HG02610 (cell line): ENCODE measurements around the gene NDRG3.

Experiments
- ATAC-seq: cut with Tn5 transposase; IDR thresholded peaks from one replicate; pipeline ENCODE4 v1.9.1; 2021; ENCODE audit warnings: mild to moderate bottlenecking, moderate library complexity; ENCODE audit not compliant: unreplicated experiment

The NDRG3 gene

DNA sequence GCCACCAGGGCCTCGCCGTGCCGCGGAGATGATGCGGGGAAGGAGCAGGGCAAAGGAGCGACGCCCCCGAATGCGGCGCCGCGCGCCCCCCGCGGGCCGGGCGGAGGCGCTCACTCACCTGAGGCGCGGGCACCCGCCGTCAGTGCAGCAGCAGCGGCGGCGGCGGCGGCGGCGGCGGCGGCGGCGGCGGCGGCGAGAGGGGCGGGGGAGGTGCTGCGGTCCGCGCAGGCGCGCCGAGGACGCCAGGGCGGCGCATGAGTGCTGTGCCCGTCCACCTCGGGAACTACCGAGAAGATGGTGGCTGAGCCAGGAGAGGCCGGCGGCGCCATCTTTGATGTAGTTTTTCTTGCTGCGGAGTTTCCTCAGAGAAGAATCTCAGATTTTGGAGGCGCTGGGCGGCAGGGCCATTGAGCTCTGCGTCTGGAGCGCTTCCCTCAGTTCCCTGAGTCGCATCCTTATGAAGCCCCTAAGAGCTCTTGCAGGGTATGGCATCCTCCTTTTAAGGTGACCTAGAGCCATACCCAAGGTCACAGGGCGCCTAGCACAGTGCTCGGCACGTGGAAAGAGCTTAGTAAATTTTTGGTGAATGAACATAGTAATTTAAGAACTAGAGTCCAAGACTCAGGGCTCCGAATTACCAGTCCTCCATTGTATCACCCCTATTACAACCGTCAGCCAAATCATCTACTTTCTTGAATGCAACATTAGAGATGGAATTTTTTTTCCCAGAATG, at the start of gene NDRG3:
Gene NDRG3 (minus strand): TSS at position 164 of the 733 bp plus-strand sequence. CDS start 24,355 bp downstream, outside the sequence.
- peak; percentile 88 for ATAC-seq

DNA sequence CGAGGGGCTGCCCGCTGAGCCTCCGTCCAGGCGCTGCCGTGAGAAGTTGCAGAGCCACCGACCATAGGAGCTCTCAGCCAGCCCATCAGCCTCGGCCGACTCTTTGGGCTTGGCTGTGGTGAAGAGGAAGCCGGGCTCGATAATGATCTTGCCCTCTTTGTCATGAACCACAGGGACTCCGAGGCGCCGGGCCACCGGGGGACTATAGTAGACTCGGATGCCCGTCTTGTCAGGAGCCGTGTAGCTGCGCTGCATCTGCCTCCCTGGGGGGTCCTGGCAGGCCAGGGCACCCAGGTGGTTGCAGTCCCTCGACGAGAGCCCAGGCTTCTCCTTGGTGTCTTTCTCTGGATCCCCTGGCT, 48.2 kb upstream of the NDRG3 start:
- ATAC-seq, result no peak

DNA sequence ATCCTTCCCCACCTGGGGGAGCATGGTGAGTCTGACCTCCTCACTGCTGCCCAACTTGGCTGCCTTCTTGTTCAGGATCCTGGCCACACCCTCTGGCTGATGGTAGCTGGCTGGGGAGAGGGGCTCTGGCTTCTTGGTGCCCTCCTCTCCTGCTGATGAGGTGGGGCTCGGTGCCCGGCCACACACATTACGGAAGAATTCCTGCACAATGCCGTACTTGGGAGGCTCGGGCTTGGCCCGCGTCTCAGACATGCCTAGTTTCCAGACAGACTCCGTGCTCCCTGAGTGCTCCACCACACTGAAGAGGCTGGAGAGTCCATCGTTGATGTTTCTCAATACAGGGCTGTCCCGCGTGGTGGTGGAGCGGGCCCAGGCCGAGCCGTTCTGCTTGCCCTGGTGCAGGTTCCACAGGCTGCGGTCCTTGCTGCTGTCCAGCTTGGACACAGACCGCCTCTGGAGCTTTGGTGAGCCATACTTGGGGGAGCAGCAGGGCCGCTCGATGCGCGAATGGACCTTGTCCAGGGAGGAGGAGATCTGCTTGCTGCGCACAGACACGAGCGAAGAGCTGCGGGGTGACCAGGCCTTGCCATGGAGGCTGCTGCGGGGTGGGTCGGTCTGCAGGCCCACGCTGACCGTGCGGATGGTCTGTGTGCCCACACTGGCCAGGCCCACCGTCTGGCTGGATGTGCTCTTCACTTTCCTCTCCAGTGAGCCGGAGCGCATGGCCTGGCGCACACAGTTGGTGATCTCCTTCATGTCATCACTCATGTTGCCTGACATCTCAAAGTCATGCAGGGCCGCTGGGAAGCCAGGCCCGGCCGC, 47.6 kb upstream of the NDRG3 start:
- no peak for ATAC-seq

DNA sequence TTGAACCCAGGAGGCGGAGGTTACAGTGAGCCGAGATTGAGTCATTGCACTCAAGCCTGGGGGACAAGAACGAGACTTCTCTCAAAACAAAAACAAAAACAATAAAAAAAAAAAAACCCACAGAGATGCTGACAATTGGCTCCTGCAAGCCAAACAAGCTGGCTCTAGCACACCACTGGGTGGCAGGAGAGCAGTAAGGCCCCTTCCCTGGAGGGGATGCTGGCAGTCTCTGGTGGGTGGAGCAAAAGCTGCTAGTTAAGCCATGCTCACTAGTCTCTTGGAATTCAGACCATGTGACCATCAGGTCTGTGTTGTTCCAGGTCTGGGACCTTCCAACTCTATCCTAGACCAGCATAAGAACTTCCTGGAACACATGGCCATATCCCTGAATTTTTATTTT, 46.5 kb upstream of the NDRG3 start:
- no peak for ATAC-seq

DNA sequence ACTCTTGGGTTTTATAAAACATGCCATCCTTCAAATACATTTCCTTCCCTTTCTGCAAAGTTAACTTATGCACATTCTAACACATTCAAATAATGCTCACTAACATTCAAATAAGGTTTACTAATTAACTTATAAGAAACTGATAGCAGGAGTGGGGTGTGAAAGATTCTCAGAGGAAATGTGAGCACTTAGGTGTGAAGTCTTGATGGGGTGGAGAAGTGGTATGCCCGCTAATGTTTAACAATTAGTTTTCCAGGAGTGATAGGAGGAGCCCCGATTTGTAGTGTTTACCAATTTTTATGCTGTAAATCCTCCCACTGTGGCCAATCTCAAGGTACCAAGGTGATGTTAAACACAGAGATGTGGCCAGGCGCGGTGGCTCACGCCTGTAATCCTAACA, 46.0 kb upstream of the NDRG3 start:
- ATAC-seq, result no peak

DNA sequence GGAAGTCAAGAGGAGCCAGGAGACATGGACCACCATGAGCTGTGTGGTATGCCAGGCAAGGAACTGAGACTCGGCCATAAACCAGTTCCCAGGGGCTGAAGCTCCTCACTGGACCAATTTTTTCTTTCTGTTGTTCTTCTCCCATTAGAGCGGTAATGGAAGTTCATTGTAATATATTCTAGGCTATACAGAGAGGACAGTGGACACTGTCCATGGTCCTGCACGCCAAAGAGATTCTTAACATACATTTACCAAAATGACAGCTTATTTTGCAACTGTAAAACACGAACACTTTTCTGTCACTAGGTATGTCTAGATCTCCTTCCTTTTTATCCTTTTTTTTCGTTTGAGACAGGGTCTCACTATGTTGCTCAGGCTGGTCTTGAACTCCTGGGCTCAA, 40.8 kb upstream of the NDRG3 start:
- no peak for ATAC-seq

DNA sequence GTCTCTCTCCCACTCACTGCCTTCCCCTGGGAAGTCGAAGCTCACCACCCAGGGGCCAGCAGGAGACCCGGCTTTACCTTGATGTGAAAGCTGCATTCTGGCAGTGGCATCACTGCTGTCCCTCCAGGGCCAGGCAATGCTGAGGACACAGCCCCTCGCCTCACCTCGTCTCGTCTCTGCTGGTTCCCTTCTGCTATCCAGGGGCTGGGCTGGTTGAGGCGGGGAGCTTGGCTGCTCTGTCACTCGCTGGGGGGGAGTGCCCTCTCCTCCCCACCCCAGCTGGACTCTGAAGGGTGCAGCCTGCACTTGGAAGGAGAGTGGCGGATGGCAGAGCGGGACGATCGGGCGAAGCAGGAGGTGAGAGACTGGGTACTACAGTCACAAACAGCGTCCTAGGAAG, 40.4 kb upstream of the NDRG3 start:
- no peak for ATAC-seq

DNA sequence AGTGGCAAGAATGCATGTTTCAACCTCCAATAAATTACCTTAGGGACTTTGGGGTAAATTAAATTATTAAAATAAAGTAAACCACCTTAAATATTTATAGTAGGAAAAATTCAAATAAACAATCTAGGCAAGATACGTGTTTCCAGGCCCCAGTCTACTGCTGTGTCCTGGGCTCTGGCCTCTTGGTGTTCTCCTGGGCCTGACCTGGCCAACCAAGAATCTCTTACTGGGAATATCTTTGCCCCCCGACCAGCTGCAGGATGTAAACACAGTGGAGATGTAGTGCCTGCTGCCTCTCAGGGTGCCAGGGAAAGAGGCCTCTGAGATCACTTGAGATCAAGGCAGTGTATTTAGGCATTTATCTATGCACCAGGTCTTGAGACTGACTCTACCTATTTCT, 39.4 kb upstream of the NDRG3 start:
- no peak for ATAC-seq

DNA sequence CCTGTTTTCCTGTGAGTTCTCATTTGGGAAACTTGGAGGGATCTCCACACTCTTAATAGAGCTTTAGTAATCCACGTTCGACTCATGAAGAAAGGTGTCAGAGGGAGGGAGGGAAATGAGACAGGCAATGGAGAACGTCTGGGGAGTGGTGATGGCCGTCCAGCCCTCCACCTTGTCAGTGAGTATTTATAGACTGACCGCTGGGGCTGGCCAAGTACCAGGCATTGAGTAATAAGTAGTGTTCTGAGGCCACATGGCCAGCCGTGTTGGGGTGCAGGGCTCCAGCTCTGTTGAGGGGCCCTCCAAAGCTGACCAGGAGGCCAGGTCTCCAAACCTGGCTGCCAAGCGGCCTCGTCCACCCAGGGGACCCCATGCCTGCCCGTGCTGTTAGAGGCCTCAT, 39.0 kb upstream of the NDRG3 start:
- no peak for ATAC-seq

DNA sequence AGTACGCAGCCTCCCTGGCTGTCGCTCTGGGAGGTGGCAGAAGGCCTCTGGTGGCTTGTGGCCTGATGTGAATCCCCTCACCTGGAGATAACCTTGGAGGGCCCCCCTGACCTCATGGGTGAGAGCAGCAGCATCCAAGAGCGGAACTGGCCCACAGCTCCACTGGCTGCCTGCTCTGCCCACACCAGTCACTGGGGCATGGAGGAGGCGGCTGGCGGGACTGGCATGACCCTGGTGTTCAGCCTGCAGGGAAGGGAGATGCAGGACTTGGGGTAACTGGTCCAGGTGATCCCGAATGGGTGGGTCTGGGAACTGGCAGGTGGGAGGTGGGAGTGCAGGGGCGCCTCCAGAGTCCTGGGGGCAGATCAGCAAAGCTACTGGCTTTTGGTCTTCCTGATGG, 38.2 kb upstream of the NDRG3 start:
- no peak for ATAC-seq

DNA sequence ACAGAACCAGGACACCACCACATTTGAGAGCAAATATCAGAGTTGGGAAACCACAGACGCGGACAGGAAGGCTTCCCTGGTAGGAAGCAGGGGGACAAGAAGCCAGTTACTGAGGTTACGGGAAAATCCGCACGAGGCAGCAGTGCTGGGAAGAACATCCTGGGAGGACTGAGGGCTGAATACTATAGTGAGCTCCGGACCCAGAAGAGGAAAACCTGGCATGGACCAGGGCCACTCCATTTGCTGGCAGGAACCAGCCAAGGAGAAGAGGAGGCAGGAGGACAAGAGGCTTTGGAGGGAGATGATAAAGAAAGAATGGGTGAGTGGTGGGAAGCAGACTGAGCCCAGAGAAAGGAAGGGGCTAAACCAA, 33.8 kb upstream of the NDRG3 start:
- ATAC-seq, result no peak

DNA sequence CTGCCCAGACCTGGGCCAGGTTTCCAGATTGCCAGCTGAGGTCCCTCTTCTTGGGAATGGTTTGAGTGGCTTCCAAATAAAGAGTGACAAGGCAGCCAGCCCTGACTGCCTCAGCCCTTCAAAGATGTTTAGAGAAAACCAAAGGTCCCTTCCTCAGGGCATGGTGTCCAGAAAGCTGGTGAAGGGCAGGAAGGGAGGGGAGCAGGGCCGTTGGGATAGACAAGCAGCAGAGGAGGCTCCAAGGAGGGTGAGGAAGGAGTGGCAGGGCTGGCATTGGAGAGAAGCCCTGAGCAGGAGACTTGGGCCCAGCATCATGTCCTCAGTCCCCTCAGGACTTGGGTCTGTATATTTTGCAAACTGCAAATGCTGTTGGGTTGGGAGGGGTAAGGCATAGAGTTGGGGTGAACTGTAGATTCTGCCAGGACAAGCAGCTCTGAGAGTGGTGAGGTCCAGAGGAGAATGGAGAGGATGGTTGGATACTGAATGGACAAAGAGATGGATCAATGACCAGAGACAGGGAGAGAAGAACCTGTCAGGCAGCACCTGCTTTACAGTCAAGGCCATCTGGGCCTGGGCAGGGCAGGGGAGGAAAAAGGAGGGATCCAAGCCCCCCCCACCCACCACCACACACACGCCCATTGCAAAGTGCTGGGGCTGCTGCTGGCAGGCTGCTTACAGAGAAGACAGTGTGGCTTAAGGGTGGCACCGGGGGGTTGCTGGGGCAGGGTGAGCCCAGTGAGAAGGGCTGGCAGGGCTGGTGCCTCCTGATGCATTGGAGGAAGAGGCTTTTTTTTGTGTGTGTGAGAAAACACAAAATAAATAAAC, 33.2 kb upstream of the NDRG3 start:
- ATAC-seq, result no peak

DNA sequence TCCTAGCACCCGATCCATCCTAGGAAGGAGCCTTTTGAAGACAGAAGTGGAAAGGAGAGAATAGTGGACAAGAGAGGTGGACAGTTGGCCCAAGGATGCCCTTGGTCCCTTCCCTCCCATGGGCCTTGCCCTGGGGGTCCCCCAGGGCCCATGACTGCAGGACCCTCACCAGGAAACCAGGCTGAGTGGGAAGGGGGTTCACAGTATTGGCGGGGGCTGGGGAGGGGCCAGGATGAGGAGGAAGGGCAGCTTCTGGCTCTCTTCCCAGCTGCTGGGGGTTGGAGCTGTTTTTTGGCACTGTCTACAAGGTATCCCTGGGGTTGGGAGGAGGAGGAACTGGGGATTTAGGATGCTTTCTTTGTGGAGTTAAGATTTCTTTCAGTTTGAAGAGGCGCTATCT, 31.7 kb upstream of the NDRG3 start:
- no peak for ATAC-seq

DNA sequence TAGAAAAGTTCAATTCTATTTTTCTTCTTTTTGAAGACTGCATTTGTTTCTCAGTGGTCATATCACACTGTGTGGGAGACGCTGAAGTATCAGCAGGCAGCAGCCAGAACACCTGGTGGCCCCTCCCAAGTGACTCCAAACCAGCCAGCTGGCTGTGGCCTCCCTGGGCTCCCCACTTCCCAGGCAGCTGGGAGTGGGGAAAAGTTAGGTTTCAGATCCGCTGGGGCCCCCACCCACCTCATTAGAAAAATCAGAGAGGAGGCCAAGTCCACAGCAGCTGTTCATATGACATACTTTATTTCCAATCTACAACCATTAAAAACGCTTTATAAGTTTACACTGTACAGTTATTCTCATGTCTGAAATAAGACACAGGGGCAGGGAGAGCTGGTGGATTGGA, 31.3 kb upstream of the NDRG3 start:
- ATAC-seq, result no peak

DNA sequence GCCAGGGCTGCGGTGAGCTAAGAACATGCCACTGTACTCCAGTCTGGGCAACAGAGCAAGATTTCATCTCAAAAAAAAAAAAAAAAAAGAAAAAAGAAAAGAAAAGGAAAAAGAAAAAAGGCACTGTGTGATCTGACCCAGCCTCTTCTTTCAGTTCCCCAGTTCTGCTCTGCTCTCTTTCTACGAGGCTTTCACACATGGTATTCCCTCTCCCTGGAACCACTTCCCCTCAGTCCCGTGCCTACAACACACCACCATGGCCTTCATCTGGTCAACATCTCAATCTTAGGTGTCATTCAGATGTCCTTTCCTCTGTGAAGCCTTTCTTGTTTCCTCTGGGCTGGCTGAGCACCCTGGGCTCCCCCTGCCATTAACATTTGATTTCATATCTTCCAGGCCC, 29.9 kb upstream of the NDRG3 start:
- ATAC-seq, result no peak

DNA sequence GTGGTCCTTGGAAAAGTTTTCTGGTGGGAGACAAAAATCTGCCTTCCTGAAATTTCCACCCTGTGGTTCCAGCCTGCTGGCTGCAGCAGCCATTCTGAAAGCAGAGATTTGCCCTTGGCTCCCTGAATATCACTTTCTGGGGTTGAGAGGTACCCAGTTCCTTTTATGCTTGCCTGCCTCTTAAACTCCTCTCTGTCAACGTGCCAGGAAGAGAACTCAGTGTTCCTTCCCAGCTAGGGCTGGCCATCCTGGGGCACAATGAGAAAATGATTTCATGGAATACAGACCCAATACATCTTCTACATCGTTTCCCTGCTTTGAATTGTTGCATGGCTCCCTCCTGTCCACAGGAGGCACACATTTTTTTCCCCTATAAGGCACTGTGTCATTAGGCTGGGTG, 29.3 kb upstream of the NDRG3 start:
- no peak for ATAC-seq

DNA sequence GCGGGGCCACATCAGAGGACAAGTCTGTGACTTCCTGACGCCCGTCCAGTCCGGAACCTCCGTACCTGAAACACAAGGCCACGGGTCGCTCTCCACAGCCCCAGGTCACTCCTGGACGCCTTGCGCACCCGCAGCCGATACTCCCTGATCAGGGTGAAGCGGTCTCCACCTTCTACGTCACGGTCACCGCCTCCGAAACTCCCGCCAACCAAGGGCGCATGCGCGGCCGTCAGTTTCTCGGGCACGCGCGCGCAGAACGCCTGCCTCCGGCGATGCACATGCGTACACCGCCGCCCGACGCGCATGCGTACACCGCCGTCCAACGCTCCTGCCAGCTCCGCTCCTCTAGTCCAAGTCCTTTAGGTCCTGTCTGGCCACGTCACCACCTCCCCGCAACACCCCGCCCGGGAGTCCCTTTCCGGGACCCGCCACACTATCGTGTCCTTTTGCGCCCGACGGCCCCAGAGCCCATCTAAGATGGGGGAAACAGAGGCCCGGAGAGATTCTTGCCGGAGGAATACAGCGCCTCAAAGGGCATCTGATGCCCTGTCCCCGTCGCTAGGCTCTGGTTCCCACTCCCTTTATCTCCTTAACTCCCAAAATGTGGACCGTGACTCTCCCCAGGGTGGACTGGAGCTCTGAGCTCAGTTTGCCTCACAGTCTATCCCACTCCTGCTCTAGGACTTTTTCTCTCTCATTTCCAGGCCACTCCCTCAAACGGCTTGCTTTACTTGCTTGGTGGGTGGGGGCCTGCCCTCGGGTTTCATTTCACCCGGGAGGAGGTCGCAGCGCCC, 27.9 kb upstream of the NDRG3 start, which contains the start of gene DSN1:
Gene DSN1 (minus strand): TSS at position 167 of the 794 bp plus-strand sequence. CDS start 2,305 bp downstream, outside the sequence.
- ATAC-seq, result peak; percentile 84

DNA sequence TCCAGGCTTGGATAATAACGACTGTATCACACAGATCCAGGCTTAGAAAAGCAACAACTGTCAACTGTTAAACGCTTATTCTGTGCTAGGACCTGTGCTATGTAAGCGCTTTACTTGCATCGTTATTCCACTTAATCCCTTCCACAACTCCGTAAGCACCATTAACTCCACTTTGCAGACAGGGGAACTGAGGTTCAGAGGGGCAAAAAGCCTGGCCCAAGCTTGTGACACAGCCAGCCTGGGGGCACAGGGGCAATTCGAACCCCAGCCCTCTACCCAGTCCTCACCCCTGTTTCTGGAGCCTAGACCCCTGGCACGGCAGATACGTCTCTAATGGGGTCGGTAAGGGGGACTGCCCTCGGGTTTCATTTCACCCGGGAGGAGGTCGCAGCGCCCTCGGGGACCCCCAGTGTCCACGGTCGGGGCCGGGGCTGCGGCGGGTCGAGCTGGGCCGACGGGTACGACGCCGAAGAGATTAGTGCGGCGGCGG, 27.3 kb upstream of the NDRG3 start:
- peak; percentile 10 for ATAC-seq

DNA sequence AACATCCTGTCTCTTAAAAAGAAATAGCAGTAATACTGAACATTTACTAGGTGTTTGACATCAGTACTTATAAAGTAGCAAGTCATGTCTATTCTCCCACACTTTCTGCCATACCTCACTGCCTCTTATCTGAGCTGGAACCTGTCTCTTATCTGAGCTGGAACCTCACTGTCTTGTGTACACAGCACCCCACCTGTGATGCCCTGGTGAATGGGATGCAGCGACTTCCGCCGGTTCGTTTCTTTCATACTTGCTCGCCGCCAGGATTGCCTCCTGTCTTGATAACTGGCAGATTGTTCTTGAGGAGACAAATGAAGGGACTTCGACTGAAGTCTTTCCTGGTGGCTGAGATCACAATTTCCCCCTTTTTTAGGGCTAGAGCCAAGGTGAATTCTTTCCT, 24.8 kb upstream of the NDRG3 start:
- no peak for ATAC-seq

DNA sequence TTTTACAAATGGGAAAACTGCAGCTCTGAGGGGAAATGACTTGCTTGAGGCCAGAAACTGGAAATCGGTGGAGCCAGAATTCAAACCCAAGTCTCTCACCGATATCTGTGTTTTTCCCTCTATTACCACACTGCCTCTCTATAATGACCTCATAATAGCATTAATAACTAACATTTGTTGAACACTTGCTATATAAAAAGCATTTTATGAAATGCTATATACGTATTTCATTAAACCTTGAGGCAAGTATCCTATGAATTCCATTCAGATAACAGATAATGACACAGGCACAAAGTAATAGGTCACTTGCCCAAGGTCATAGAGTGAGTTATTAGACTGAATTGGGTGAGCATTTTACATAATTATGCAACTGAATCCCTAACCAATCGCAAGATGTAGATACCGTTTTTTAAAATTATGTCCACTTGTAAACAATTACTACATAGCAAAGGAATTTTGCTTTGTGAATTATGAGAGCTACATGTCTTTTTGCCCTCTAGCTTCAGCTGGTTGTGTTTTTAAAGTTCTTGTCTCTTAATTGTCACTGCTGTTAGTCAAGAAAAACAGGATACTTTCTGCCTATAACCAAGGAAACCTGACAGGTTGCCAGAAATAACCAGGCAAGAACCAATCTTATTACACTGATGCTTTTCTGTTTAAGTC, 23.0 kb upstream of the NDRG3 start:
- ATAC-seq, result no peak
